Loucy (cell line): ENCODE results near the gene GAREM2.

ENCODE experiments used
- H2AFZ ChIP-seq: fragments of 200-600 bp; sonication (generic); 2 replicates; pipeline ENCODE4 v1.6.0; 2016; ENCODE audit warnings: antibody characterized with exemption, mild to moderate bottlenecking, low read length, moderate library complexity
- H3F3A ChIP-seq: fragments of 200-600 bp; 2 replicates; pipeline ENCODE4 v1.6.0; 2016; ENCODE audit warnings: antibody characterized with exemption, low read depth, mild to moderate bottlenecking
- H3K27me3 ChIP-seq: fragments of 200-600 bp; sonication (generic); 2 replicates; pipeline ENCODE4 v1.6.1; 2014; ENCODE audit warnings: low read length, mild to moderate bottlenecking; ENCODE audit not compliant: insufficient read depth, poor library complexity, severe bottlenecking
- H3K36me3 ChIP-seq: fragments of 200-600 bp; sonication (generic); 2 replicates; pipeline ENCODE4 v1.6.1; 2016; ENCODE audit warnings: low read length; ENCODE audit not compliant: insufficient read depth
- H3K4me1 ChIP-seq: fragments of 200-600 bp; sonication (generic); 2 replicates; pipeline ENCODE4 v1.5.1; 2014; ENCODE audit warnings: low read length, mild to moderate bottlenecking; ENCODE audit not compliant: insufficient read depth, poor library complexity, severe bottlenecking
- H3K4me2 ChIP-seq: fragments of 200-600 bp; sonication (generic); 2 replicates; pipeline ENCODE4 v1.6.0; 2014; ENCODE audit warnings: antibody characterized with exemption, low read length, low read depth, mild to moderate bottlenecking; ENCODE audit not compliant: poor library complexity, severe bottlenecking
- H3K4me3 ChIP-seq: fragments of 200-600 bp; sonication (generic); 2 replicates; pipeline ENCODE4 v1.5.1; 2014; ENCODE audit warnings: low read length, mild to moderate bottlenecking, mixed read lengths; ENCODE audit not compliant: poor library complexity, severe bottlenecking
- H3K79me2 ChIP-seq: fragments of 200-600 bp; sonication (generic); 2 replicates; pipeline ENCODE4 v1.6.1; 2014; ENCODE audit warnings: low read length; ENCODE audit not compliant: insufficient read depth
- H3K9ac ChIP-seq: fragments of 200-600 bp; sonication (generic); 2 replicates; pipeline ENCODE4 v1.6.0; 2014; ENCODE audit warnings: mild to moderate bottlenecking, low read depth, low read length, moderate library complexity; ENCODE audit not compliant: poor library complexity, severe bottlenecking
- H3K9me2 ChIP-seq: fragments of 200-600 bp; sonication (generic); replicated peaks from 2 replicates; pipeline ENCODE4 v1.6.1; 2016; ENCODE audit warnings: low read depth, low read length, mixed read lengths
- H3K9me3 ChIP-seq: fragments of 200-600 bp; sonication (generic); 2 replicates; pipeline ENCODE4 v1.6.1; 2014; ENCODE audit warnings: mild to moderate bottlenecking, antibody characterized with exemption, low read length, low read depth; ENCODE audit not compliant: insufficient read depth
- H4K20me1 ChIP-seq: fragments of 200-600 bp; sonication (generic); 2 replicates; pipeline ENCODE4 v1.6.0; 2014; ENCODE audit warnings: antibody characterized with exemption, low read length, mild to moderate bottlenecking; ENCODE audit not compliant: insufficient read depth, poor library complexity, severe bottlenecking
- CTCF ChIP-seq: fragments of 200-600 bp; sonication (generic); conservative IDR thresholded peaks from 2 replicates; pipeline ENCODE4 v1.5.1; 2014; ENCODE audit warnings: mild to moderate bottlenecking, antibody characterized with exemption, low read length
- EZH2phosphoT487 ChIP-seq: fragments of 200-600 bp; IDR thresholded peaks from 2 replicates; pipeline ENCODE4 v1.6.1; 2018; ENCODE audit warnings: antibody characterized with exemption, mild to moderate bottlenecking, moderate library complexity, borderline replicate concordance

GAREM2 gene

DNA sequence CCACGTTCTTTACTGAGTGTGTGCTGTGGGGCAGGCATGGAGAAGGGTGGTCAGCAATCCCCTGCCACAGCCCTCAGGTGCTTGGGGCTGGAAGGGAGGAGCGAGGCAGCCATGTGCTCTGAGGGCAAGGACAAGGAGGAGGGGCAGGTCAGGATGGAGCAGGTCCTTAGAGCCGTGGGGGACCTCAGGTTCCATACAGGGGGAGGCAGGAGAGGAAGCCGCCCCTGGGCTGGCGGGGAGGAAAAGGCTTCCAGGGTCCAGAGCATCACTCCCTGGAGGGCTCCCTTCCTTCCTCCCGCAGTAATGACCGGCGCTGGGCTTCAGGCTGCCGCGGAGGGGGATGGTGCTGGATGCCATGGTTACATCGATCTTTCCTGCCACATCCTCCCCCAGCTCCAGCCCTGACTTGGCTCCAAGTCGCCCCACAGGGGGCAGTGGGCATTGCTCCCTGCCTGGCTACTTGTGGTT, 6.6 kb downstream of the GAREM2 start:
- no peaks in the 10 kb centered on the region for H3K79me2 ChIP-seq
- H3K4me3 ChIP-seq: no peak overlapping the region
- H3K27me3 ChIP-seq: no peaks in the 10 kb centered on the region
- H3K4me2 ChIP-seq: no peak overlapping the region
- TF ChIP-seq EZH2phosphoT487 (no peak), CTCF (no peak)
- H3K36me3 ChIP-seq: no peaks in the 10 kb centered on the region
- no peaks in the 10 kb centered on the region for H3F3A ChIP-seq
- H3K4me1 ChIP-seq: no peaks in the 10 kb centered on the region
- H3K9ac ChIP-seq: no peak overlapping the region
- no peaks in the 10 kb centered on the region for H3K9me2 ChIP-seq
- H2AFZ ChIP-seq: no peak overlapping the region
- H3K9me3 ChIP-seq: no peaks in the 10 kb centered on the region
- H4K20me1 ChIP-seq: no peaks in the 10 kb centered on the region

GRCh38 chr2:26182441-26182840, 9.6 kb downstream of the GAREM2 start:
- no peaks in the 10 kb centered on the region for H4K20me1 ChIP-seq
- no peaks in the 10 kb centered on the region for H3K27me3 ChIP-seq
- H3K79me2 ChIP-seq: no peaks in the 10 kb centered on the region
- no peaks in the 10 kb centered on the region for H3K4me1 ChIP-seq
- H3K9ac ChIP-seq: no peak overlapping the region
- no peaks in the 10 kb centered on the region for H3K9me3 ChIP-seq
- H3K36me3 ChIP-seq: no peaks in the 10 kb centered on the region
- H3K9me2 ChIP-seq: no peaks in the 10 kb centered on the region
- H3K4me3 ChIP-seq: no peak overlapping the region
- TF ChIP-seq EZH2phosphoT487 (no peak), CTCF (no peak)
- no peak overlapping the region for H2AFZ ChIP-seq
- H3K4me2 ChIP-seq: no peak overlapping the region
- no peaks in the 10 kb centered on the region for H3F3A ChIP-seq

DNA sequence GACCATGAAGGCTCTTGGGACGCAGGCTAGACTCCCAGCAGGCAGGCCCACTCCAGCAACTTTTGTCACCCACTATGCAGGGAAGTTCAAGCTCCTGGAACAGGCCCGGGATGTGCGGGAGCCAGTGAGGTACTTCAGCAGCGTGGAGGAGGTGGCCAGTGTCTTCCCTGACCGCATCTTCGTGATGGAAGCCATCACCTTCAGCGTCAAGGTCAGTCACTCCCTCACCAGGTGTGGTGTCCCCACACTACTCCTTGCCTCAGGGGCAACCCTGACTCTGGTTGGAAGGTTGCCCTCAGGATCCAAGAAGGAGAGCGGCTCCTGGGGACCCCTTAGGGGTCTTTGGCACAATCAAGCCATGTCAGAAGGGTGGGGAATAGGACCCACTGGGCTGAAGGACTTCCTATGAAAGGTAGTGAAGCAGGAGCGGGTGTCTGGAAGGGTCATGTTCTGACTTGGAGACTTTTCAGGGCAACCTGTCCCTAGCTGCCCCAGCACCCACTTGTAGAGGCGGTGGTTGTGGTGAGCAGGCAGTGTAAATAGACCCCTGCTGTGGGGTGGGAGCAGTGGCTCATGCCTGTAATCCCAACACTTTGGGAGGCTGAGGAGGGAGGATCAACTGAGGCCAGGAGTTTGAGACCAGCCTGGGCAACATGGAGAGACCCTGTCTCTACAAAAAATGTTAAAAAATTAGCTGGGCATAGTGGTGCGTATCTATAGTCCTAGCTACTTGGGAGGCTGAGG, 10.2 kb downstream of the GAREM2 start:
- H3K9me3 ChIP-seq: no peaks in the 10 kb centered on the region
- TF ChIP-seq CTCF (no peak), EZH2phosphoT487 (no peak)
- no peaks in the 10 kb centered on the region for H3F3A ChIP-seq

More for the DNA sequence above, 10.2 kb downstream of the GAREM2 start:
- no peaks in the 10 kb centered on the region for H3K36me3 ChIP-seq
- no peak overlapping the region for H3K4me3 ChIP-seq
- no peak overlapping the region for H2AFZ ChIP-seq
- H3K9ac ChIP-seq: no peak overlapping the region
- no peak overlapping the region for H3K4me2 ChIP-seq
- H3K27me3 ChIP-seq: no peaks in the 10 kb centered on the region
- no peaks in the 10 kb centered on the region for H3K79me2 ChIP-seq
- no peaks in the 10 kb centered on the region for H3K4me1 ChIP-seq
- no peaks in the 10 kb centered on the region for H4K20me1 ChIP-seq
- H3K9me2 ChIP-seq: no peaks in the 10 kb centered on the region
